Sigmoid colon (tissue), 7 donors: ENCODE measurements around the gene PALM3. TPM values are rescaled to one million over a fixed set of nuclear protein-coding genes. Genes with fewer than 3 reads are reported as not detected.
"Not testable (repeated sequence)": the region's sequence is repeated elsewhere in the genome, so short reads cannot be mapped to it uniquely, and the experiment has no call there.

Experiments used
- DNase-seq: peaks from one replicate; pipeline ENCODE4 v3.0.0-alpha.2; 2019
- H3K27ac ChIP-seq, 4 donors: fragments of 200-600 bp; sonication (generic); one replicate each; pipeline ENCODE4 v1.5.1; 2016 to 2019; ENCODE audit warnings: mild to moderate bottlenecking in 1 of 4
- H3K27me3 ChIP-seq, 3 donors: fragments of 200-600 bp; sonication (generic); one replicate each; pipeline ENCODE4 v1.5.1; 2019; ENCODE audit warnings: mild to moderate bottlenecking in 1 of 3
- H3K36me3 ChIP-seq, 4 donors: fragments of 200-600 bp; sonication (generic); one replicate each; pipeline ENCODE4 v1.5.1; 2016 to 2019
- H3K4me1 ChIP-seq, 4 donors: fragments of 200-600 bp; sonication (generic); one replicate each; pipeline ENCODE4 v1.5.1; 2017 to 2019
- H3K4me3 ChIP-seq, 4 donors: fragments of 200-600 bp; sonication (generic); one replicate each; pipeline ENCODE4 v1.5.1; 2017 to 2019; ENCODE audit warnings: mild to moderate bottlenecking in 2 of 4, moderate library complexity in 1 of 4
- H3K9me3 ChIP-seq, 4 donors: fragments of 200-600 bp in 3 of 4; sonication (generic) in 3 of 4; one replicate each; pipeline versions ENCODE4 v1.5.1 to v1.6.1; 2013 to 2019
- EP300 ChIP-seq, 4 donors: sonication (generic); formaldehyde crosslinking; IDR thresholded peaks; one replicate each; pipeline ENCODE4 v1.6.1; 2017; ENCODE audit warnings: antibody characterized with exemption in 4 of 4
- POLR2A ChIP-seq, 2 donors: fragments of 450-650 bp; IDR thresholded peaks; one replicate each; pipeline ENCODE4 v1.6.1; 2016; ENCODE audit warnings: antibody characterized with exemption in 2 of 2, mild to moderate bottlenecking in 2 of 2, moderate library complexity in 2 of 2
- POLR2AphosphoS5 ChIP-seq, 4 donors: sonication (generic); formaldehyde crosslinking; IDR thresholded peaks; one replicate each; pipeline ENCODE4 v1.6.1; 2017; ENCODE audit warnings: antibody characterized with exemption in 4 of 4
- WGBS, 2 donors: extraction: QIAGEN DNeasy Blood & Tissue Kit; methylation state at CpG; one replicate each; pipeline ENCODE4 v1.1.7; 2013; 5-methylcytosine and 5-hydroxymethylcytosine counted together
- intact Hi-C: fragments of 100-400 bp; cut with DNase I; formaldehyde crosslinking; loops from one replicate; pipeline ENCODE4 v1.15.1; 2023
- polyA plus RNA-seq, 3 donors: library from polyadenylated mRNA; stranded (reverse); fragments of 200-250 nt; gene quantifications; one replicate each; pipeline ENCODE4 v1.2.3, GENCODE V29; 2013
- total RNA-seq, 4 donors: library from RNA; depleted of rRNA; stranded (reverse); fragments of >200 nt; gene quantifications; one replicate each; pipeline ENCODE4 v1.1.0, GENCODE V29; 2016
- TF ChIP-seq, protein P1 (sequence below), 4 experiments: fragments of 450-650 bp in 3 of 4; fragments of 200-600 bp in 1 of 4; IDR thresholded peaks; one replicate each; pipeline ENCODE4 v1.5.1; 2016 to 2019; ENCODE audit warnings: antibody characterized with exemption in 4 of 4, mild to moderate bottlenecking in 3 of 4, moderate library complexity in 2 of 4
- donor health status: healthy with polysubstance abuse.
- donor health status: Bipolar disorder and iron deficiency.
- donor health status: healthy.

Gene PALM3
- total and polyA plus RNA-seq, 7 donors, result 0.41 to 1.5 (median 0.66) TPM; not detected in 4

DNA sequence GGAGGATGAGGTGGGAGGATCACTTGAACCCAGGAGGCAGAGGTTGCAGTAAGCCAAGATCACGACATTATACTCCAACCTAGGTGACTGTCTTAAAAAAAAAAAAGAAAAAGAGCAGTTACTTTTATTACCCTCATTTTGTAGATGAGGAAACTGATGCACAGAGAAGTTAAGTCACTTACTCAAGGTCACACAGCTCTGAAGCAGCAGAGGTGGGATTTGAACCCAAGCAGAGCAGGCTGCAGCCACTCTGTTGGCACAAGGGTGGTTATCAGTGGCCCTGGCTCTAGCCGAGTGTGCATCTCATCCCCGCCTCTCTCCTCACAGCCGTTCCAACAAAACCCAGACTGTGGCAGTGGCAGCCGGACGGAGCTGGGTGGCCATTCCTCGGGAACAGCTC, 22.7 kb downstream of the PALM3 start:
- H3K4me3 ChIP-seq, result no peak overlapping the region
- no peak for DNase-seq
- no peaks in the 10 kb centered on the region for H3K36me3 ChIP-seq
- WGBS, 2 donors, result 83 to 93% methylated on average over 7 of the region's 7 CpGs
- no peaks in the 10 kb centered on the region for H3K9me3 ChIP-seq
- intact Hi-C loops, result no loop called here
- no peak overlapping the region for H3K27ac ChIP-seq
- H3K27me3 ChIP-seq, result no peaks in the 10 kb centered on the region
- H3K4me1 ChIP-seq, result no peaks in the 10 kb centered on the region
- TF ChIP-seq EP300 (IDR thresholded peaks at IDR 0.05) (no peak), POLR2AphosphoS5 (IDR thresholded peaks at IDR 0.05) (no peak), POLR2A (IDR thresholded peaks at IDR 0.05) (no peak)
- TF ChIP-seq, protein P1, sequence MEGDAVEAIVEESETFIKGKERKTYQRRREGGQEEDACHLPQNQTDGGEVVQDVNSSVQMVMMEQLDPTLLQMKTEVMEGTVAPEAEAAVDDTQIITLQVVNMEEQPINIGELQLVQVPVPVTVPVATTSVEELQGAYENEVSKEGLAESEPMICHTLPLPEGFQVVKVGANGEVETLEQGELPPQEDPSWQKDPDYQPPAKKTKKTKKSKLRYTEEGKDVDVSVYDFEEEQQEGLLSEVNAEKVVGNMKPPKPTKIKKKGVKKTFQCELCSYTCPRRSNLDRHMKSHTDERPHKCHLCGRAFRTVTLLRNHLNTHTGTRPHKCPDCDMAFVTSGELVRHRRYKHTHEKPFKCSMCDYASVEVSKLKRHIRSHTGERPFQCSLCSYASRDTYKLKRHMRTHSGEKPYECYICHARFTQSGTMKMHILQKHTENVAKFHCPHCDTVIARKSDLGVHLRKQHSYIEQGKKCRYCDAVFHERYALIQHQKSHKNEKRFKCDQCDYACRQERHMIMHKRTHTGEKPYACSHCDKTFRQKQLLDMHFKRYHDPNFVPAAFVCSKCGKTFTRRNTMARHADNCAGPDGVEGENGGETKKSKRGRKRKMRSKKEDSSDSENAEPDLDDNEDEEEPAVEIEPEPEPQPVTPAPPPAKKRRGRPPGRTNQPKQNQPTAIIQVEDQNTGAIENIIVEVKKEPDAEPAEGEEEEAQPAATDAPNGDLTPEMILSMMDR (IDR thresholded peaks at IDR 0.05), result no peak

DNA sequence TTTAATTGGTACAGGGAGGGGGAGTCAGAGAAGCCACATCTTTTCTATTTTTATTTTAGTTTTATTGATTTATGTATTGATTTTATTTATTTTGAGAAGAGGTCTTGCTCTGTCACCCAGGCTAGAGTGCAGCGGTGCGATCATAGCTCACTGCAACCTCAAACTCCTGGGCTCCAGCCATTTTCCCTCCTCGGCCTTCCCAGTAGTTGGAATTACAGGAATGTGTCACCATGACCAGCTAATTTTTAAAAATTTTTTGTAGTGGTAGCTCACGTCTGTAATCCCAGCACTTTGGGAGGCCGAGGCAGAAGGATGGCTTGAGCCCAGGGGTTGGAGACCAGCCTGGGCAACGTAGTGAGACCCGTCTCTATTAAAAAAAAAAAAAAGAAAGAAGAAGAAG, 26.2 kb downstream of the PALM3 start:
- intact Hi-C loops, result no loop called here
- H3K4me3 ChIP-seq, result no peak overlapping the region
- TF ChIP-seq, protein P1 (IDR thresholded peaks at IDR 0.05), result no peak
- no peak for TF ChIP-seq POLR2A (IDR thresholded peaks at IDR 0.05)
- TF ChIP-seq POLR2AphosphoS5 (IDR thresholded peaks at IDR 0.05), result no peak
- TF ChIP-seq EP300 (IDR thresholded peaks at IDR 0.05), result no peak
- DNase-seq, result no peak
- H3K4me1 ChIP-seq, result peaks cover 0 to 14% (median 12%) of the 10 kb centered on the region in 4 donors
- 84 to 95% methylated on average over 7 of the region's 7 CpGs for WGBS, 2 donors
- peaks cover 0 to 27% (median 9%) of the 10 kb centered on the region in 3 donors for H3K27me3 ChIP-seq
- no peak overlapping the region for H3K27ac ChIP-seq
- no peaks in the 10 kb centered on the region for H3K9me3 ChIP-seq
- no peaks in the 10 kb centered on the region for H3K36me3 ChIP-seq

DNA sequence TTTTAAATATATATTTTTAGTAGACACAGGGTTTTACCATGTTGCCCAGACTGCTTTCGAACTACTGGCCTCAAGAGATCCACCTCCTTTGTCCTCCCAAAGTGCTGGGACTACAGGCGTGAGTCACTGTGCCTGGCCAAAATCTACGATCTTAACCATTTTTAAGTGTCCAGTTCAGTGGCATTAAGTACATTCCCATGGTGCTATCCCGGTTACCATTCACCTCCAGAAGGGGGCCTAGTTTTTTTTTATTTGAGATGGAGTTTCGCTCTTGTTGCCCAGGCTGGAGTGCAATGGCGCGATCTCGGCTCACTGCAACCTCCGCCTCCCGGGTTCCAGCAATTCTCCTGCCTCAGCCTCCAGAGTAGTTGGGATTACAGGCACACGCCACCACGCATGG, 26.7 kb downstream of the PALM3 start:
- peaks cover 0 to 14% (median 12%) of the 10 kb centered on the region in 4 donors for H3K4me1 ChIP-seq
- intact Hi-C loops, H3K27ac ChIP-seq, H3K9me3 ChIP-seq, H3K4me3 ChIP-seq, H3K36me3 ChIP-seq, DNase-seq: not testable (repeated sequence)
- peaks cover 0 to 28% (median 14%) of the 10 kb centered on the region in 3 donors for H3K27me3 ChIP-seq
- 93 to 95% methylated on average over 12 of the region's 12 CpGs for WGBS, 2 donors

DNA sequence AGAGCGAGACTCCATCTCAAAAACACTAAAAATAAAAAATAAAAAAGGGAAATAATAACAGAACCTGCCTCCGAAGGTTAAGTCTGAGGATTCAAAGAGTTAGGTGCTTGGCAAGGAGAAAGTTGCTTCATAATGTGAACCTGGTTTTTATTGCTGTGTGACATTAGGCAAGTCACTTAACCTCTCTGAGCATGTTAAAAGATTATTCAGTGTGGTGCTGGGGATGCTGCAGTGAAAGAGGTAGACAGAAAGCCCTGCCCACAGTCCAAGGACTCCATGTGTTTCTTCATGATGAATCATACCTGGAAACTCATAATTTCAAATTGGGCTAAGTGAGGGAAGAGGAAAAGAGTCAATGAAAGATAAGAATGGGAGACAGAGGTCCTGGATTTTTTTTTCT, 27.9 kb downstream of the PALM3 start:
- Histone ChIP-seq H3K36me3 (no peaks in the 10 kb centered on the region), H3K4me3 (no peak overlapping the region), H3K27ac (no peak overlapping the region), H3K27me3 (peaks cover 0 to 28% (median 14%) of the 10 kb centered on the region in 3 donors), H3K4me1 (peaks cover 0 to 14% (median 12%) of the 10 kb centered on the region in 4 donors), H3K9me3 (no peaks in the 10 kb centered on the region)
- 87 to 97% methylated on average over 2 of the region's 2 CpGs for WGBS, 2 donors
- TF ChIP-seq EP300 (IDR thresholded peaks at IDR 0.05), result no peak
- TF ChIP-seq, protein P1 (IDR thresholded peaks at IDR 0.05), result no peak
- TF ChIP-seq POLR2AphosphoS5 (IDR thresholded peaks at IDR 0.05), result no peak
- TF ChIP-seq POLR2A (IDR thresholded peaks at IDR 0.05), result no peak
- intact Hi-C loops, result no loop called here
- DNase-seq, result no peak

DNA sequence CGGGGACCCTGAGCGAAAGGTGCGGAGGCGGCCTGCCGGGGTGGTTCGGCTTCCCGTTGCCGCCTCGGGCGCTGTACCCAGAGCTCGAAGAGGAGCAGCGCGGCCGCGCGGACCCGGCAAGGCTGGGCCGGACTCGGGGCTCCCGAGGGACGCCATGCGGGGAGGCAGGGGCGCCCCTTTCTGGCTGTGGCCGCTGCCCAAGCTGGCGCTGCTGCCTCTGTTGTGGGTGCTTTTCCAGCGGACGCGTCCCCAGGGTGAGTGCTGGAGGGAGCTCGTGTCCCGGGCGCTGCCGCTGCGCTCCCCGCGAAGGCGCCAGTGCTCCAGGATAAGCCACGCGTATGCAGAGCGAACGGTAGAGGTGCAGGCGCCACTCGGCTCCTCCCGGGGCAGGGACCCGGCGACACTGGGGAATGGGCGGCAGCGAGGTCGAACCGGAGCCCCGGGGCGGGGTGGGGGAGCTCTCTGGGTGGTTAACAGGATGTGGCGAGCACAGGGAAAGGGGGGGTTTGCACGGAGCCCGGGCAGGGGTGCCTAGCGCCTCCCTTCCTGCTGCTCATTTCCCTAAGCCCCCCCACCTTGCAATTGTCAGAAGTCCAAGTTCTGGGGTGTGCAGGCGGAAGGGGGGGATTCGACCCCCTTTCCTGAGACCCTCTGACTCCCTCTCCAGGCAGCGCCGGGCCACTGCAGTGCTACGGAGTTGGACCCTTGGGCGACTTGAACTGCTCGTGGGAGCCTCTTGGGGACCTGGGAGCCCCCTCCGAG, 30.0 kb downstream of the PALM3 start, which contains the start of gene IL27RA:
TSS of gene IL27RA (plus strand) at position 44 of the 762 bp plus-strand sequence. CDS start at position 155, 111 bp downstream.
- peak within 1 kb of the TSS; percentile 36 to 63 (median 48) for H3K27ac ChIP-seq
- TF ChIP-seq EP300 (IDR thresholded peaks at IDR 0.05), result no peak
- TF ChIP-seq, protein P1 (IDR thresholded peaks at IDR 0.05), result peak in 3 of 4 experiments; percentile 33 to 42 (median 38)
- DNase-seq, result peak; percentile 69

More for the DNA sequence above, 30.0 kb downstream of the PALM3 start, which contains the start of gene IL27RA:
- peak within 1 kb of the TSS; percentile 38 to 60 (median 50) for H3K4me3 ChIP-seq
- peaks cover 0 to 14% (median 12%) of the 10 kb centered on the region in 4 donors for H3K4me1 ChIP-seq
- intact Hi-C loops, result no loop called here
- peaks cover 0 to 34% (median 14%) of the 10 kb centered on the region in 3 donors for H3K27me3 ChIP-seq
- H3K9me3 ChIP-seq, result no peaks in the 10 kb centered on the region
- H3K36me3 ChIP-seq, result no peaks in the 10 kb centered on the region
- 0 to 1% methylated on average over 63 of the region's 63 CpGs for WGBS, 2 donors
